ENCODE measurements around the gene AQP2. TPM values are rescaled to one million over a fixed set of nuclear protein-coding genes. Genes with fewer than 3 reads are reported as not detected.

The AQP2 gene
- total and polyA plus RNA-seq, 2 of the 4 experiments (the other 2 are of a cell fraction), result not detected

GRCh38 chr12:49924628-49925246, 25.8 kb upstream of the AQP2 start:
- H2BK15ac ChIP-seq (ENCODE audit: low read depth, low read length), result no peak overlapping the region
- no peak overlapping the region for H3K4me3 ChIP-seq (ENCODE audit: insufficient read depth, low read depth, low read length)
- H3K14ac ChIP-seq (replicated peaks; ENCODE audit: low read depth, low read length), result no peak overlapping the region
- no peak overlapping the region for H2AK5ac ChIP-seq (ENCODE audit: low read depth, low read length)
- in situ Hi-C loops (cut with MboI; ENCODE audit: low sequenced_read_pairs), result no loop called here
- DNase-seq, result no peak
- dilution Hi-C loops (cut with HindIII; ENCODE audit: low sequenced_read_pairs, unreplicated experiment), result no loop called here
- H3K18ac ChIP-seq (ENCODE audit: low read depth, low read length), result no peak overlapping the region
- no peaks in the 10 kb centered on the region for H3K4me1 ChIP-seq (ENCODE audit: control insufficient read depth, insufficient read depth, low read length)
- WGBS, 2 experiments (ENCODE audit: extremely low coverage in 2 of 2, insufficient read length in 1 of 2), result 83% methylated on average over 2 of the region's 7 CpGs; no CpG with 5 or more reads in 1 of the 2 experiments
- no peak overlapping the region for H2BK20ac ChIP-seq (ENCODE audit: low read depth, low read length)
- TF ChIP-seq MAZ (IDR thresholded peaks at IDR 0.05; ENCODE audit: borderline replicate concordance, low read depth, low read length) (no peak), USF2 (IDR thresholded peaks at IDR 0.05; ENCODE audit: low read depth, low read length) (no peak), NFE2L2 (IDR thresholded peaks at IDR 0.05; ENCODE audit: low read depth, low read length) (no peak), FOS (IDR thresholded peaks at IDR 0.05; ENCODE audit: low read depth, low read length) (no peak), CEBPB (IDR thresholded peaks at IDR 0.05; ENCODE audit: low read depth, low read length) (no peak), RAD21 (IDR thresholded peaks at IDR 0.05; ENCODE audit: low read length) (no peak), BHLHE40 (IDR thresholded peaks at IDR 0.05; ENCODE audit: low read depth, low read length) (no peak), POLR2A (IDR thresholded peaks at IDR 0.05; ENCODE audit: low read depth, low read length) (no peak), RFX5 (IDR thresholded peaks at IDR 0.05; ENCODE audit: low read depth, low read length) (no peak), SMC3 (IDR thresholded peaks at IDR 0.05; ENCODE audit: low read depth, low read length) (no peak), CTCF (conservative IDR thresholded peaks at IDR 0.05; ENCODE audit: low read depth, low read length) (no peak), RCOR1 (IDR thresholded peaks at IDR 0.05; ENCODE audit: insufficient replicate concordance, low read length) (no peak), MXI1 (IDR thresholded peaks at IDR 0.05; ENCODE audit: borderline replicate concordance, low read depth, low read length) (no peak), MAFK (IDR thresholded peaks at IDR 0.05; ENCODE audit: low read depth, low read length) (no peak), CHD1 (IDR thresholded peaks at IDR 0.05; ENCODE audit: low read depth, low read length) (no peak)
- TF ChIP-seq, protein P1, sequence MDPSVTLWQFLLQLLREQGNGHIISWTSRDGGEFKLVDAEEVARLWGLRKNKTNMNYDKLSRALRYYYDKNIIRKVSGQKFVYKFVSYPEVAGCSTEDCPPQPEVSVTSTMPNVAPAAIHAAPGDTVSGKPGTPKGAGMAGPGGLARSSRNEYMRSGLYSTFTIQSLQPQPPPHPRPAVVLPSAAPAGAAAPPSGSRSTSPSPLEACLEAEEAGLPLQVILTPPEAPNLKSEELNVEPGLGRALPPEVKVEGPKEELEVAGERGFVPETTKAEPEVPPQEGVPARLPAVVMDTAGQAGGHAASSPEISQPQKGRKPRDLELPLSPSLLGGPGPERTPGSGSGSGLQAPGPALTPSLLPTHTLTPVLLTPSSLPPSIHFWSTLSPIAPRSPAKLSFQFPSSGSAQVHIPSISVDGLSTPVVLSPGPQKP (IDR thresholded peaks at IDR 0.05; ENCODE audit: borderline replicate concordance, low read depth, low read length), result no peak
- H3K9ac ChIP-seq (ENCODE audit: low read depth, low read length), result no peak overlapping the region
- no peak overlapping the region for H4K91ac ChIP-seq (ENCODE audit: insufficient read depth, low read depth, low read length)
- no peak overlapping the region for H2BK120ac ChIP-seq (ENCODE audit: low read depth, low read length)
- H3K4ac ChIP-seq (ENCODE audit: low read depth, low read length), result no peak overlapping the region
- intact Hi-C loops (cut with micrococcal nuclease), result no loop called here
- no peak overlapping the region for H3K56ac ChIP-seq (ENCODE audit: extremely low read depth, insufficient read depth, low read length)
- H4K8ac ChIP-seq (ENCODE audit: low read depth in 2 of 2, low read length in 2 of 2), result no peak overlapping the region
- H3K79me1 ChIP-seq (ENCODE audit: low read depth in 1 of 2, low read length in 2 of 2), result no peaks in the 10 kb centered on the region; a peak in 1 of 4 replicates
- no TSS peak for BruUV-seq (replicated peaks)
- no peaks in the 10 kb centered on the region; the same call in 1 of the 2 replicates for H3K27me3 ChIP-seq (ENCODE audit: control insufficient read depth, insufficient read depth, low read length)
- H2AFZ ChIP-seq (replicated peaks; ENCODE audit: low read length, poor library complexity), result no peak overlapping the region
- H4K20me1 ChIP-seq (ENCODE audit: insufficient read depth, low read length), result no peaks in the 10 kb centered on the region
- H3K9me1 ChIP-seq (ENCODE audit: insufficient read depth, low read length), result peaks cover 7% of the 10 kb centered on the region; the same call in 1 of the 2 replicates
- H2AK9ac ChIP-seq (replicated peaks; ENCODE audit: low read depth, low read length, poor library complexity), result no peak overlapping the region
- H3K27ac ChIP-seq (ENCODE audit: insufficient read depth, low read length), result no peak overlapping the region
- no peak overlapping the region for H4K5ac ChIP-seq (ENCODE audit: low read depth, low read length)
- H2BK5ac ChIP-seq (ENCODE audit: low read depth, low read length, poor library complexity, severe bottlenecking), result no peak overlapping the region
- ChIA-PET POLR2A (ENCODE audit: unreplicated experiment) (no interaction called here), CTCF (no interaction called here)
- no peak overlapping the region for H3K4me2 ChIP-seq (ENCODE audit: low read depth, low read length)
- no peak for ATAC-seq (ENCODE audit: low read depth)
- no peaks in the 10 kb centered on the region for H3K36me3 ChIP-seq (ENCODE audit: control insufficient read depth, insufficient read depth, low read length)
- H3K9me3 ChIP-seq (ENCODE audit: control insufficient read depth, insufficient read depth, low read length), result no peaks in the 10 kb centered on the region
- no peak overlapping the region for H3K23ac ChIP-seq (ENCODE audit: low read depth, low read length)

Measured in IMR-90 (cell line).